ENCODE data around the gene GABPA. TPM values are rescaled to one million over a fixed set of nuclear protein-coding genes. Genes with fewer than 3 reads are reported as not detected.

Gene GABPA
- total and polyA plus RNA-seq, 2 experiments from 2014 or later: 17.6 to 24.4 TPM

- H3K4me2 ChIP-seq (ENCODE audit: unreplicated experiment): peak overlapping the region; percentile 87
- H3K36me3 ChIP-seq (ENCODE audit: low read depth): no peaks in the 10 kb centered on the region
- peak overlapping the region; percentile 97 for H2AFZ ChIP-seq
- no peaks in the 10 kb centered on the region for H3F3A ChIP-seq (ENCODE audit: insufficient read depth)
- H3K27ac ChIP-seq: no peak overlapping the region
- peak overlapping the region; percentile 68 for H3K4me3 ChIP-seq
- WGBS, 2 experiments (ENCODE audit: low coverage in 1 of 2, low lambda C conversion rate in 2 of 2, missing lambda C conversion rate in 2 of 2): 2 to 3% methylated on average over 7 of the region's 7 CpGs
- in situ Hi-C loops (cut with MboI): no loop called here
- no peaks in the 10 kb centered on the region for H4K20me1 ChIP-seq (ENCODE audit: insufficient read depth)
- H3K9ac ChIP-seq: peak overlapping the region; percentile 31; the same call in 1 of the 2 replicates
- no peaks in the 10 kb centered on the region for H3K9me2 ChIP-seq (ENCODE audit: insufficient read depth)
- TF ChIP-seq EZH2 (IDR thresholded peaks at IDR 0.05; ENCODE audit: insufficient read depth, poor library complexity, severe bottlenecking) (no peak), EZH2phosphoT487 (IDR thresholded peaks at IDR 0.05; ENCODE audit: insufficient read depth, low read depth) (no peak)
- peaks cover 3% of the 10 kb centered on the region; the same call in 1 of the 2 replicates for H3K27me3 ChIP-seq (replicated peaks; ENCODE audit: insufficient read depth)
- no peaks in the 10 kb centered on the region for H3K9me3 ChIP-seq (ENCODE audit: low read depth)
- DNase-seq: peak; percentile 49
- peaks cover 7% of the 10 kb centered on the region; the same call in 1 of the 2 replicates for H3K4me1 ChIP-seq (ENCODE audit: insufficient read depth)
- H3K79me2 ChIP-seq (ENCODE audit: insufficient read depth): no peaks in the 10 kb centered on the region
Observed at GRCh38 chr21:25790122-25790877, 55.5 kb downstream of the GABPA start.

- peaks cover 3% of the 10 kb centered on the region; the same call in 1 of the 2 replicates for H3K27me3 ChIP-seq (replicated peaks; ENCODE audit: insufficient read depth)
- peaks cover 7% of the 10 kb centered on the region; the same call in 1 of the 2 replicates for H3K4me1 ChIP-seq (ENCODE audit: insufficient read depth)
- H4K20me1 ChIP-seq (ENCODE audit: insufficient read depth): no peaks in the 10 kb centered on the region
- no peaks in the 10 kb centered on the region for H3F3A ChIP-seq (ENCODE audit: insufficient read depth)
- DNase-seq: no peak
- H3K9me2 ChIP-seq (ENCODE audit: insufficient read depth): no peaks in the 10 kb centered on the region
- H3K4me3 ChIP-seq: peak overlapping the region; percentile 68
- H2AFZ ChIP-seq: peak overlapping the region; percentile 97
- 0 out of 2 replicates have a peak overlapping the region, but pooled peaks have one; percentile 31 for H3K9ac ChIP-seq
- no peaks in the 10 kb centered on the region for H3K79me2 ChIP-seq (ENCODE audit: insufficient read depth)
- TF ChIP-seq EZH2 (IDR thresholded peaks at IDR 0.05; ENCODE audit: insufficient read depth, poor library complexity, severe bottlenecking): no peak
- no peak for TF ChIP-seq EZH2phosphoT487 (IDR thresholded peaks at IDR 0.05; ENCODE audit: insufficient read depth, low read depth)
- H3K27ac ChIP-seq: no peak overlapping the region
- in situ Hi-C loops (cut with MboI): no loop called here
- H3K36me3 ChIP-seq (ENCODE audit: low read depth): no peaks in the 10 kb centered on the region
- no peaks in the 10 kb centered on the region for H3K9me3 ChIP-seq (ENCODE audit: low read depth)
- no peak overlapping the region for H3K4me2 ChIP-seq (ENCODE audit: unreplicated experiment)
Observed at GRCh38 chr21:25790878-25791204, 56.1 kb downstream of the GABPA start.

- no peaks in the 10 kb centered on the region for H3K9me3 ChIP-seq (ENCODE audit: low read depth)
- H3K4me2 ChIP-seq (ENCODE audit: unreplicated experiment): no peak overlapping the region
- TF ChIP-seq EZH2 (IDR thresholded peaks at IDR 0.05; ENCODE audit: insufficient read depth, poor library complexity, severe bottlenecking): no peak
- TF ChIP-seq EZH2phosphoT487 (IDR thresholded peaks at IDR 0.05; ENCODE audit: insufficient read depth, low read depth): no peak
- no peaks in the 10 kb centered on the region for H3K79me2 ChIP-seq (ENCODE audit: insufficient read depth)
- no peak overlapping the region for H3K9ac ChIP-seq
- WGBS, 2 experiments (ENCODE audit: low coverage in 1 of 2, low lambda C conversion rate in 2 of 2, missing lambda C conversion rate in 2 of 2): 87 to 89% methylated on average over 1 of the region's 1 CpG
- peaks cover 7% of the 10 kb centered on the region; the same call in 1 of the 2 replicates for H3K4me1 ChIP-seq (ENCODE audit: insufficient read depth)
- H2AFZ ChIP-seq: peak overlapping the region; percentile 97
- DNase-seq: no peak
- no peaks in the 10 kb centered on the region for H4K20me1 ChIP-seq (ENCODE audit: insufficient read depth)
- no peaks in the 10 kb centered on the region for H3K36me3 ChIP-seq (ENCODE audit: low read depth)
- H3K9me2 ChIP-seq (ENCODE audit: insufficient read depth): no peaks in the 10 kb centered on the region
- no peak overlapping the region for H3K4me3 ChIP-seq
- H3F3A ChIP-seq (ENCODE audit: insufficient read depth): no peaks in the 10 kb centered on the region
- in situ Hi-C loops (cut with MboI): no loop called here
- no peak overlapping the region for H3K27ac ChIP-seq
- peaks cover 3% of the 10 kb centered on the region; the same call in 1 of the 2 replicates for H3K27me3 ChIP-seq (replicated peaks; ENCODE audit: insufficient read depth)
Observed at GRCh38 chr21:25791319-25791718, 56.5 kb downstream of the GABPA start.

GRCh38 chr21:25801217-25802014, 66.6 kb downstream of the GABPA start:
- Histone ChIP-seq H3K27me3 (replicated peaks; ENCODE audit: insufficient read depth) (no peaks in the 10 kb centered on the region; the same call in 1 of the 2 replicates), H3K4me1 (ENCODE audit: insufficient read depth) (no peaks in the 10 kb centered on the region), H3K27ac (no peak overlapping the region), H3K79me2 (ENCODE audit: insufficient read depth) (no peaks in the 10 kb centered on the region), H3K36me3 (ENCODE audit: low read depth) (no peaks in the 10 kb centered on the region), H3K4me3 (peak overlapping the region; percentile 42; the same call in 1 of the 2 replicates), H3K9me2 (ENCODE audit: insufficient read depth) (no peaks in the 10 kb centered on the region), H3F3A (ENCODE audit: insufficient read depth) (no peaks in the 10 kb centered on the region), H3K9ac (no peak overlapping the region), H3K9me3 (ENCODE audit: low read depth) (no peaks in the 10 kb centered on the region), H2AFZ (peak overlapping the region; percentile 50), H4K20me1 (ENCODE audit: insufficient read depth) (no peaks in the 10 kb centered on the region), H3K4me2 (ENCODE audit: unreplicated experiment) (peak overlapping the region; percentile 67)
- DNase-seq: peak; percentile 85
- in situ Hi-C loops (cut with MboI): no loop called here
- WGBS, 2 experiments (ENCODE audit: low coverage in 1 of 2, low lambda C conversion rate in 2 of 2, missing lambda C conversion rate in 2 of 2): 36 to 37% methylated on average over 20 of the region's 20 CpGs
- TF ChIP-seq EZH2 (IDR thresholded peaks at IDR 0.05; ENCODE audit: insufficient read depth, poor library complexity, severe bottlenecking) (no peak), EZH2phosphoT487 (IDR thresholded peaks at IDR 0.05; ENCODE audit: insufficient read depth, low read depth) (no peak)
